ENCODE data around the gene ERC1.

Gene ERC1

GRCh38 chr12:1356285-1356684, 365.3 kb downstream of the ERC1 start:
- no peak for DNase-seq (ENCODE audit: low read depth)

- no peak for DNase-seq (ENCODE audit: low read depth)
Measured at GRCh38 chr12:1357171-1357570, 366.1 kb downstream of the ERC1 start.

GRCh38 chr12:1357711-1358110, 366.7 kb downstream of the ERC1 start:
- DNase-seq (ENCODE audit: low read depth): no peak

GRCh38 chr12:1360441-1361210, 369.6 kb downstream of the ERC1 start:
- DNase-seq (ENCODE audit: low read depth): peak; percentile 17

- no peak for DNase-seq (ENCODE audit: low read depth)
Measured at GRCh38 chr12:1362143-1362662, 371.2 kb downstream of the ERC1 start.

GRCh38 chr12:1365703-1366102, 374.7 kb downstream of the ERC1 start:
- no peak for DNase-seq (ENCODE audit: low read depth)

GRCh38 chr12:1367331-1368291, 376.6 kb downstream of the ERC1 start:
- DNase-seq (ENCODE audit: low read depth): no peak

GRCh38 chr12:1369460-1369859, 378.4 kb downstream of the ERC1 start:
- DNase-seq (ENCODE audit: low read depth): no peak

GRCh38 chr12:1369938-1370500, 379.0 kb downstream of the ERC1 start:
- DNase-seq (ENCODE audit: low read depth): peak; percentile 18

GRCh38 chr12:1373901-1374735, 383.1 kb downstream of the ERC1 start:
- peak; percentile 98 for DNase-seq (ENCODE audit: low read depth)

GRCh38 chr12:1375323-1375722, 384.3 kb downstream of the ERC1 start:
- DNase-seq (ENCODE audit: low read depth): no peak

GRCh38 chr12:1377117-1377516, 386.1 kb downstream of the ERC1 start:
- no peak for DNase-seq (ENCODE audit: low read depth)

- DNase-seq (ENCODE audit: low read depth): no peak
Measured at GRCh38 chr12:1377681-1378080, 386.7 kb downstream of the ERC1 start.

- DNase-seq (ENCODE audit: low read depth): no peak
Measured at GRCh38 chr12:1380171-1380851, 389.3 kb downstream of the ERC1 start.

GRCh38 chr12:1382151-1382550, 391.1 kb downstream of the ERC1 start:
- no peak for DNase-seq (ENCODE audit: low read depth)

GRCh38 chr12:1382826-1383225, 391.8 kb downstream of the ERC1 start:
- no peak for DNase-seq (ENCODE audit: low read depth)

- no peak for DNase-seq (ENCODE audit: low read depth)
Measured at GRCh38 chr12:1383758-1384157, 392.7 kb downstream of the ERC1 start.

- DNase-seq (ENCODE audit: low read depth): no peak
Measured at GRCh38 chr12:1384910-1385309, 393.9 kb downstream of the ERC1 start.

- DNase-seq (ENCODE audit: low read depth): no peak
Measured at GRCh38 chr12:1391722-1392121, 400.7 kb downstream of the ERC1 start.

- DNase-seq (ENCODE audit: low read depth): no peak
Measured at GRCh38 chr12:1395421-1395955, 404.5 kb downstream of the ERC1 start.

GRCh38 chr12:1398673-1399072, 407.6 kb downstream of the ERC1 start:
- peak; percentile 67 for DNase-seq (ENCODE audit: low read depth)
